Measurements from ENCODE around the gene PANK1. TPM values are rescaled to one million over a fixed set of nuclear protein-coding genes. Genes with fewer than 3 reads are reported as not detected.

The PANK1 gene
- total and polyA plus RNA-seq, 7 donors: 1.6 to 26.4 (median 6.1) TPM

- H3K9me3 ChIP-seq: peaks cover 0 to under 1% (median 0%) of the 10 kb centered on the region in 4 donors
- peaks cover 0 to 5% (median 5%) of the 10 kb centered on the region in 4 donors for H3K4me1 ChIP-seq
- no peaks in the 10 kb centered on the region for H3K36me3 ChIP-seq
- DNase-seq: no peak
- H3K4me3 ChIP-seq: no peak overlapping the region
- no peak for TF ChIP-seq EP300 (IDR thresholded peaks at IDR 0.05)
- no peak for TF ChIP-seq POLR2AphosphoS5 (IDR thresholded peaks at IDR 0.05)
- TF ChIP-seq POLR2A (IDR thresholded peaks at IDR 0.05): no peak
- TF ChIP-seq CTCF (IDR thresholded peaks at IDR 0.05): no peak
- WGBS, 2 donors: 93 to 96% methylated on average over 4 of the region's 4 CpGs
- intact Hi-C loops (cut with DNase I): no loop called here
- peaks cover 3 to 12% (median 7%) of the 10 kb centered on the region in 3 donors for H3K27me3 ChIP-seq
- no peak overlapping the region for H3K27ac ChIP-seq
Observed at GRCh38 chr10:89540420-89540949, 104.6 kb downstream of the PANK1 start.

GRCh38 chr10:89537364-89537763 lies 107.7 kb downstream of the PANK1 start:
- WGBS, 2 donors: 28 to 66% methylated on average over 1 of the region's 1 CpG
- Histone ChIP-seq H3K27me3 (peaks cover 15 to 40% (median 28%) of the 10 kb centered on the region in 3 donors), H3K9me3 (no peaks in the 10 kb centered on the region), H3K36me3 (no peaks in the 10 kb centered on the region), H3K27ac (no peak overlapping the region), H3K4me1 (peaks cover 0 to 15% (median 12%) of the 10 kb centered on the region in 4 donors), H3K4me3 (no peak overlapping the region)
- no peak for TF ChIP-seq EP300 (IDR thresholded peaks at IDR 0.05)
- no peak for TF ChIP-seq POLR2A (IDR thresholded peaks at IDR 0.05)
- intact Hi-C loops (cut with DNase I): no loop called here
- no peak for DNase-seq

GRCh38 chr10:89536013-89536354 lies 109.1 kb downstream of the PANK1 start:
- WGBS, 2 donors: 12 to 16% methylated on average over 16 of the region's 16 CpGs
- Histone ChIP-seq H3K9me3 (no peaks in the 10 kb centered on the region), H3K36me3 (no peaks in the 10 kb centered on the region), H3K27me3 (peaks cover 15 to 51% (median 35%) of the 10 kb centered on the region in 3 donors), H3K4me3 (peak overlapping the region in 3 of 4 donors; percentile 42 to 50 (median 48)), H3K4me1 (peaks cover 0 to 15% (median 12%) of the 10 kb centered on the region in 4 donors), H3K27ac (peak overlapping the region in 1 of 4 donors; percentile 44)
- intact Hi-C loops (cut with DNase I): no loop called here
- TF ChIP-seq CTCF (IDR thresholded peaks at IDR 0.05) (no peak), POLR2AphosphoS5 (IDR thresholded peaks at IDR 0.05) (no peak), EP300 (IDR thresholded peaks at IDR 0.05) (no peak), POLR2A (IDR thresholded peaks at IDR 0.05) (no peak)
- DNase-seq: no peak

GRCh38 chr10:89535171-89536012 lies 109.7 kb downstream of the PANK1 start, which contains the start of gene SLC16A12:
Gene SLC16A12, minus strand, starts transcription at chr10:89535594. Its CDS starts 73,016 bp downstream, at chr10:89462578.
- DNase-seq: no peak
- no peaks in the 10 kb centered on the region for H3K9me3 ChIP-seq
- H3K36me3 ChIP-seq: no peaks in the 10 kb centered on the region
- TF ChIP-seq POLR2AphosphoS5 (IDR thresholded peaks at IDR 0.05) (peak in 1 of 4 donors; percentile 12), EP300 (IDR thresholded peaks at IDR 0.05) (no peak)
- peaks cover 15 to 57% (median 36%) of the 10 kb centered on the region in 3 donors for H3K27me3 ChIP-seq
- peak within 1 kb of the TSS in 3 of 4 donors; percentile 42 to 50 (median 48) for H3K4me3 ChIP-seq
- WGBS, 2 donors: 2 to 3% methylated on average over 87 of the region's 87 CpGs
- intact Hi-C loops (cut with DNase I): no loop called here
- H3K4me1 ChIP-seq: peaks cover 0 to 15% (median 12%) of the 10 kb centered on the region in 4 donors
- H3K27ac ChIP-seq: peak within 1 kb of the TSS in 1 of 4 donors; percentile 44

- TF ChIP-seq POLR2AphosphoS5 (IDR thresholded peaks at IDR 0.05): peak in 1 of 4 donors; percentile 13
- TF ChIP-seq POLR2A (IDR thresholded peaks at IDR 0.05): no peak
Observed at GRCh38 chr10:89534826-89535166, 110.2 kb downstream of the PANK1 start.

More at GRCh38 chr10:89534826-89535166, 110.2 kb downstream of the PANK1 start:
- no peaks in the 10 kb centered on the region for H3K36me3 ChIP-seq
- H3K27me3 ChIP-seq: peaks cover 15 to 58% (median 36%) of the 10 kb centered on the region in 3 donors
- H3K4me1 ChIP-seq: peaks cover 0 to 15% (median 12%) of the 10 kb centered on the region in 4 donors
- H3K27ac ChIP-seq: no peak overlapping the region
- no peaks in the 10 kb centered on the region for H3K9me3 ChIP-seq
- DNase-seq: no peak
- peak overlapping the region in 3 of 4 donors; percentile 42 to 50 (median 48) for H3K4me3 ChIP-seq
- intact Hi-C loops (cut with DNase I): no loop called here
- WGBS, 2 donors: 17 to 20% methylated on average over 8 of the region's 8 CpGs

Small RNA genes within 50 kb of the gene (small RNA-seq; reads per million reads assigned to genes)
- 4.6 to 12.3 (median 8.4) reads per million in 3 donors for gene MIR107

Other genes starting within 250 kb of the PANK1 start
- gene IFIT5, start 230.7 kb downstream of the PANK1 start, total RNA-seq: 10 to 100 TPM; 10.2 to 24.3 (median 19.3) TPM
- 1 to 10 TPM; 5.3 to 9.6 (median 6.0) TPM for gene IFIT5, start 230.7 kb downstream of the PANK1 start, polyA plus RNA-seq
- gene SLC16A12, start 109.6 kb downstream of the PANK1 start, total RNA-seq: 1 to 10 TPM; 1.1 to 3.9 (median 2.2) TPM
- gene SLC16A12, start 109.6 kb downstream of the PANK1 start, polyA plus RNA-seq: under 1 TPM in 2 of 3 donors, not detected in 1; 0.13 to 0.23 TPM
- gene KIF20B, start 56.3 kb upstream of the PANK1 start, total RNA-seq: 1 to 10 TPM; 1.7 to 2.9 (median 2.7) TPM
- 1 to 10 TPM in 2 of 3 donors, under 1 TPM in 1; 0.60 to 5.0 (median 1.2) TPM for gene KIF20B, start 56.3 kb upstream of the PANK1 start, polyA plus RNA-seq